Inferior parietal cortex (tissue), 1 donor: Measurements from ENCODE around the gene RPL21.

ENCODE experiments used
- DNase-seq: peaks from one replicate; pipeline ENCODE4 v3.0.0-alpha.2; 2016; ENCODE audit errors: extremely low spot score

RPL21 gene

GRCh38 chr13:27258637-27259386 is 7.5 kb downstream of the RPL21 start:
- DNase-seq = no peak

- no peak for DNase-seq
These were observed 8.5 kb downstream of the RPL21 start for GRCh38 chr13:27259831-27260230.

DNA sequence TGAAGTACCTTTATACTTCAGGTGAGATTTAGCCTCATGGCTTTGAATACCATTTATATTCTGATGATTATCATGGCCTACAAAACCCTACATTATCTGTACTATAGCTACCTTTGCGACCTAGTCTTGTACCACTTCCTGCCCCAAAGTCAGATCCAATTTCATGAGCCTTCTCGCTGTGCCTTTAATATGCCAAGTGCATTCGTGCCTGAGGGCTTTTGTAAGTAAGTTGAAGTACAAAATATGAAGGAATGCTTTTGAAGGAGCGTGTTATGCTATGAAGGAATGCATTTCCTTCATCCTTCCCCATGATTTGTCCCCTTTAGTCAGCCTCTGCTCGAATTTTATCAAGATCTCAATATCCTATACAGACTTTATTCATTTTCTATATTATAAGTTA is 10.0 kb downstream of the RPL21 start:
- DNase-seq = no peak

DNA sequence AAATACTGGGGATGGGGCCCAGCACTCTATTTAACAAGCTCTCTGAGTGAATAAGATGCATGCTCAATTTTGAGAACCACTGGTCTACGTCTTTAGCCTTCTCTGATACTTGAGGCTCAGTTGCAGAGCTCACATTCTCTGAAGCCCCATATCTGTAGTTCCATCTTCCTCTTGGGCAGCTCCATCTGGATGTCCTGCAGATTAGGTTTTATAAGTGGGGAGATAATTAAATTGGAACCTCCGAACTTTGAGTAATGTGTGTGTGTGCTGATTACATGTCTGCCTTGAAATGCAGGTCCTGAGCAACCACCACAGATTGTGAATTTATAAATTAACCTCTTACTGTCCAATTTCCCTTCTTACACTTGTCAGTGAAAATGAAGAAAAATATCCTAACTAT is 12.1 kb downstream of the RPL21 start:
- DNase-seq = no peak

GRCh38 chr13:27264181-27264580 is 12.8 kb downstream of the RPL21 start:
- DNase-seq = no peak

- DNase-seq = no peak
These were observed 13.3 kb downstream of the RPL21 start for GRCh38 chr13:27264648-27265047.

DNA sequence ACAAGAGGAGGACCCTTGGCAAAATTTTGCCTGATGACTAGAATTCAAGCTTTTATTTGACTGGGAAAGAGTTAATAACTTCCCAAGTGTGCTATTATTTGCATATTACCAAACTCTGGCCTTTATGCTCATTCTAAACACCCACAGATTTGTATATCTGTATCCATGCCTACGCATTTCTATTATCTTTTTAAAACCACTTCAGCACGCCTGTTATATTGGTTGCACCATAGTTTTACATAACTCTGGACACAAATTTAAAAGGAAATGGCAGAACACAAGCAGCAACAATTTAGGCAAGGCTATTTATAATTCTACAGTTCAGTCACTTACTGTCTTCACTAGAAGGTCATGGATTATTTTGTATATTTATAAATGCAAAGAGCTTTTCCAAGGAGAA is 15.6 kb downstream of the RPL21 start:
- DNase-seq = no peak

DNA sequence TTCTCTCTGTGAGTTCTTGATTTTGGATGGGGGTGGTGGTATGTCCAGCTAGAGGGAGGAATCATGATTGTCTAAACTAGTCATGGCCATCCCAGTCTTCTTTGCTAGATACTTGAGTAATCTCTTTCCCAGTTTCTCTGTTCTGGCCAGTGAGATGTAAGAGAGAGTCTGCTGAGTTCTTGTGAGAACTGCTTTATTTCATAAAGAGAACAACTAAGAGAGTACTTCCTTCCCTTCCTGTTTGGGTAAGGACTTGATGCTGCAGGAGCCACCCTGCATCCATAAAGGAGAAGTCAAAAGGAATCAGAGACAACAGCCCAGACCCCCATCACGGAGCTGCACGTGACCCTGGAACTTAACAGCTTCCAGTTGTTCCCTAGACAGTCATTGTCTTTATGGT is 16.2 kb downstream of the RPL21 start:
- no peak for DNase-seq

DNA sequence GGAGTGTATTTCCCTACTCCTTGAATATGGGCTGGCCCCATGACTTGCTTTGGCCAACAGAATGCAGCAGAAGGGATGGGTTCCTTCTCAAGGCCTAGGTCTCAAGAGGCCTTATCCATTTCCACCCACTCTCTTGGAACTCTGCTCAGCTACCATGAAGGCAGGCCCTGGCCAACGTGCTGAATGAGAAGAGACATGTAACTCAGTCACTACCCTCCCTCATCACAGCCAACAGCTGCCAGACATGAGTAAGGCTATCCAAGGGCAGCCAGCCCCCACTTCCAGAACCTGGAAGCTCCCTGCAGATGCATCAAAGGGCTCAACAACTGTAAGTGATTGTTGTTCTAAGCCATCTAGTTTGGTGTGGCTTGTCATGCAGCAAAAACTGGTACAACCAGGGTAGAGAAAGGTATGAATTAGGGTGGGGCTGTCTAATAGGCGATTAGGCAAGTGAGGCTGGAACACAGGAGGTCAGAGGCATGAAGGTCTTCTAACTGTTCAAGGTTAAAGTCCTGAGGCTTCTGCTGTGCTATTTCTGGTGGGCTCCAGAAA is 17.8 kb downstream of the RPL21 start:
- no peak for DNase-seq

GRCh38 chr13:27270594-27271520 is 19.5 kb downstream of the RPL21 start, which contains the start of gene RASL11A:
TSS of gene RASL11A (plus strand) at chr13:27270830. CDS start at chr13:27270945, 115 bp downstream.
- DNase-seq = peak; percentile 78

GRCh38 chr13:27271570-27272096 is 20.3 kb downstream of the RPL21 start:
- no peak for DNase-seq

DNA sequence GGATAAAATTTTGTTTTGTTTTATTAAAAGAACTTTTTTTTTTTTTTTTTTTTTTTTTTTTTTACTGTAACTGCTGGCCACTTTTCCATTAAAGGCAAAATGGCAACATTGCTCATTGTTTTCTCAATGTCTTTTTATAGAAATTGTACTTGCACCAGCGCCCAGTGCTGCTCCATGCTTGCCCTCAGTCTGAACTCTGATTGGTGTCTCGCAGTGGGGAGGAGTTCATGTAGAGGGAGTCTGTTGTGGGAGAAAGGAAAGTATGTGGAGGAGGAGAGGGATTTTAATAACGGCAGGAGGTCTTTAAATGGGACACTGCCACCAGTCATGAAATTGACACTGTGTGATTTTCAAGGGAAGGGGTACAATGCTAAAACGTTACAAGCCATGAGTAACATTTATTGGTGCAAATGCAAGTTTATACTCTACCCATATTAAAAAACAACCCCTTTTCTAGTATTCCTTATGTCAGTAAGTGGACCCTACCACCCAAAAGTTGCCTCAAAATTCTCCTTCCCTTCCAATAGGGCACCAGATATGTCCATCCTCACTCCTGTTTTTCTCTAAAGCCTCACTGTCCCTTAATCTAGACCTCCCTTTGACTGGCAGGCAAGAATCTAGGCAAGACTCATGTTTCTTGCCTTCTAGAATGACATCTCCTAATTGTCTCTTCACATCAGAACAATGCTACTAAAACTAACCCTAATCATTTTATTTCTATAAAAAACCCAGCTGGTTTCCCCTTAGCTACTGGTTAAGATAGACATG is 22.5 kb downstream of the RPL21 start:
- DNase-seq = no peak

DNA sequence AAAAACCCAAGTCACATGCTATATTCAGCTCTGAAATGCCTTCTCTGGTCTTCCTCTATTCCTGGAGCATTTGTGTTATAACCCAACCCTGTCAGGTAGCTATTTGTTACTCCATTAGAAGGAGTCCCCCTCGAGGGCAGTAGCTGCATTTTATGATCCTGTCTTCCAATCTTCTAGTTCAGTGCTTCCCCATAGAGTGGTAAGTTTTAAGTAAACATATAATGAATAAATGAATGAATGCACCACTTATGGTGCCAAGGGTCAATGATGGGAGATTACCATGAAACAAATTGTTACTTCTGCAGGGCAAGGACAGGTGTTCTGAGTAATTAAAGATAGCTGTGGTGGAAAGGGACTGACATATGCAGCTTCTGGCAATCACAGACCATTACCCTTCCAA is 23.3 kb downstream of the RPL21 start:
- DNase-seq = no peak

- no peak for DNase-seq
These were observed 24.8 kb downstream of the RPL21 start for GRCh38 chr13:27276188-27276587.

DNA sequence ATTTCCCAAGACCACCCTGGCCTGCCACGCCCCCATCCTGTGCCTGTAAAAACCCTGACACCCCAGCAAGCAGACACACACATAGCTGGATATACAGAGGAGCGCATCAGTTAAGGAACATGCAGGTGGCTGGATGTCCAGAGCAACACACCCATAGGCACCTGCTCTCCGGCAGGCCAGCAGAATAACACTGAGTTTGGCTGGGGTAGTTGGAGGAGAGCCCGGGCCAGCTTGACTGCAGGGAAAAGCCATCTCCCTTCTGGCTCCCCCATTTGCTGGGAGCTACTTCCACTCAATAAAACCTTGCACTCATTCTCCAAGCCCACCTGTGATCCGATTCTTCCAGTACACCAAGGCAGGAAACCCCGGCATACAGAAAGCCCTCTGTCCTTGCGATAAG is 28.1 kb downstream of the RPL21 start:
- DNase-seq = no peak

DNA sequence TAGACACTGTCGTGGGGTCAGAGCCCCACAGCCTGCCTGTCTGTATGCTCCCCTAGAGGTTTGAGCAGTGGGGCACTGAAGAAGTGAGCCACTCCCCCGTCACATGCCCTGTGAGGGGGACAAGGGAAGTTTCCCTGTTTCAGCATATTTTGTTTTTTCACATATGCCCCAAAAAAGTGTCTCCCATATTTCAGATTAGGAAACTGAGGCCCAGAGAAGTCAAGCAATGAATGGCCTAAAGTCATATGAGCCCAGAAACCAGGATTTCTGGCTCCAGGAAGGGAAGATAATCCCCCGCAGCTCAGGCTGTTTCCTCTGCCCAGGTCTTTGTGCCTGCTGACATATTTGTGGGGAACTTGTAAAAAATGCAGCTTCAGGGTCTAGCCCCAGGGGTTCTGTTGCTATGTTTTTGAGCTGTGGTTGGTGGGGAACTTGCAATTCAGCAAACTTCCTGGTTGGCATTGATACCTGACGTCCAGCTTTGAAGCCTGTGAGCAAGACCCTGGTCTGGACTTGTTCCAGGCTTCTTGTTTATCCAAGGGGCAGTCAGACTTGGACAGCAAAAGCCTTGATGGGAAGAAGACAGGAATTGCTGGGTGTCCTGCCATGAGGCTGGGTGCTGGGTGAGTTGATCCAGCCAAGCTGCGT is 28.8 kb downstream of the RPL21 start:
- no peak for DNase-seq

- DNase-seq = no peak
These were observed 29.5 kb downstream of the RPL21 start for GRCh38 chr13:27280841-27281240.

DNA sequence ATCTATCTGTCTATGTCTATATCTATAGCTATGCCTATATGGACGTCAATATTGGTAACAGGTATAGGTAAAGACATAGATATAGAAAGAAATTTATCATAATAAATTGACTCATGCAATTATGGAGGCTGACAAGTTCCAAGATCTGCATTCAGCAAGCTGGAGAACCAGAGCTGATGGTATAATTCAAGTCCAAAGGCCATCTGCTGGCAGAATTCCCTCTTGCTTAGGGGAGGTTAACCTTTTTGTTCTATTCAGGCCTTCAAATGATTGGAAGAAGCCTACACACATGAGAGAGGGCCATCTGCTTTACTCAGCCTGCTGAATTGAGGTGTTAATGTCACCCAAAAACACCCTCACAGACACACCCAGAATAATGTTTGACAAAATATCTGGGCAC is 30.1 kb downstream of the RPL21 start:
- DNase-seq = no peak

- no peak for DNase-seq
These were observed 32.6 kb downstream of the RPL21 start for GRCh38 chr13:27283906-27284493.

DNA sequence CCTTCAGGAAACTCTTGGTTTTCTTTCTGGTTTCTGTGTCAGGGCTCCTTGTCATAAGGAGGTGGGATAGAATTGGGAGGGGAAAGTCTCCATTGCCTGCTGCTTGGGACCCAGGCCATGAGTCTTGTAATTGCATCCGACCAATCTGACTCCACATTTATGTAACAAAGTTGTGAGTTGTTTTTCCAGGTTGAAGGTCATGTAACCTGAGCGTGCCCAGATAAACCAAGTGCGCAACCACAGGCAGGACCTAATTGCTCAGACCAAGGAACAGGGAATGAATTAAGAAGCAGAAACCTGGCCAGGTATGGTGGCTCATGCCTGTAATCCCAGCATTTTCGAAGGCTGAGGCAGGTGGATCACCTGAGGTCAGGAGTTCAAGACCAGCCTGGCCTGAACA is 37.0 kb downstream of the RPL21 start:
- no peak for DNase-seq
